Fibroblast of the aortic adventitia (primary cell): ENCODE results near the gene CAPN2. TPM values are rescaled to one million over a fixed set of nuclear protein-coding genes. Genes with fewer than 3 reads are reported as not detected.

Experiments used
- DNase-seq: peaks from one replicate; pipeline ENCODE4 v3.0.0-alpha.2; 2010; ENCODE audit warnings: low read depth
- H3K4me3 ChIP-seq: 2 replicates; pipeline ENCODE4 v1.5.1; 2011; ENCODE audit warnings: low read depth, mild to moderate bottlenecking, control low read depth, low read length, moderate library complexity
- total RNA-seq: library from RNA; depleted of rRNA; stranded (reverse); fragments of >200 nt; gene quantifications from 2 replicates; pipeline ENCODE4 v1.2.3, GENCODE V29; 2012; ENCODE audit warnings: low replicate concordance
- TF ChIP-seq, protein P1 (sequence below): IDR thresholded peaks from 2 replicates; pipeline ENCODE4 v1.5.1; 2011; ENCODE audit warnings: mild to moderate bottlenecking, low read length, control low read depth, inconsistent platforms; ENCODE audit not compliant: insufficient read depth

The CAPN2 gene
- total RNA-seq, 1 donor = 481 TPM

DNA sequence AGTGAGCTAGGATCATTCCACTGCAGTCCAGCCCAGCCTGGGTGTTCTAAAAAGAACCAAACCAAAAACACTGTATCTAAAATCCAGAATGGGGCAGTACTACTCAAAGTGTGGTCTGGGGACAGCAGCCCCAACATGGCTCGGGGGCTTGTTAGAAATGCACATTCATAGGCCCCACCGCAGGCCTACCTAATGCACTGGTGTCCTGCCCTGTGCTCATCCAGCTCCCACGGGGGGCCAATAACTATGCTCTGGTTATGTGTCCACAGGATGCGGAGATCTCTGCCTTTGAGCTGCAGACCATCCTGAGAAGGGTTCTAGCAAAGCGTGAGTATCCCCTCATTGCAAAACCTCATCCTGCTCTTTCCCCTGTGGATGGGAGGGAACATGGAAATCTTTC lies 51.5 kb downstream of the CAPN2 start:
- H3K4me3 ChIP-seq = no peak overlapping the region
- DNase-seq = no peak
- TF ChIP-seq, protein P1, sequence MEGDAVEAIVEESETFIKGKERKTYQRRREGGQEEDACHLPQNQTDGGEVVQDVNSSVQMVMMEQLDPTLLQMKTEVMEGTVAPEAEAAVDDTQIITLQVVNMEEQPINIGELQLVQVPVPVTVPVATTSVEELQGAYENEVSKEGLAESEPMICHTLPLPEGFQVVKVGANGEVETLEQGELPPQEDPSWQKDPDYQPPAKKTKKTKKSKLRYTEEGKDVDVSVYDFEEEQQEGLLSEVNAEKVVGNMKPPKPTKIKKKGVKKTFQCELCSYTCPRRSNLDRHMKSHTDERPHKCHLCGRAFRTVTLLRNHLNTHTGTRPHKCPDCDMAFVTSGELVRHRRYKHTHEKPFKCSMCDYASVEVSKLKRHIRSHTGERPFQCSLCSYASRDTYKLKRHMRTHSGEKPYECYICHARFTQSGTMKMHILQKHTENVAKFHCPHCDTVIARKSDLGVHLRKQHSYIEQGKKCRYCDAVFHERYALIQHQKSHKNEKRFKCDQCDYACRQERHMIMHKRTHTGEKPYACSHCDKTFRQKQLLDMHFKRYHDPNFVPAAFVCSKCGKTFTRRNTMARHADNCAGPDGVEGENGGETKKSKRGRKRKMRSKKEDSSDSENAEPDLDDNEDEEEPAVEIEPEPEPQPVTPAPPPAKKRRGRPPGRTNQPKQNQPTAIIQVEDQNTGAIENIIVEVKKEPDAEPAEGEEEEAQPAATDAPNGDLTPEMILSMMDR = no peak

DNA sequence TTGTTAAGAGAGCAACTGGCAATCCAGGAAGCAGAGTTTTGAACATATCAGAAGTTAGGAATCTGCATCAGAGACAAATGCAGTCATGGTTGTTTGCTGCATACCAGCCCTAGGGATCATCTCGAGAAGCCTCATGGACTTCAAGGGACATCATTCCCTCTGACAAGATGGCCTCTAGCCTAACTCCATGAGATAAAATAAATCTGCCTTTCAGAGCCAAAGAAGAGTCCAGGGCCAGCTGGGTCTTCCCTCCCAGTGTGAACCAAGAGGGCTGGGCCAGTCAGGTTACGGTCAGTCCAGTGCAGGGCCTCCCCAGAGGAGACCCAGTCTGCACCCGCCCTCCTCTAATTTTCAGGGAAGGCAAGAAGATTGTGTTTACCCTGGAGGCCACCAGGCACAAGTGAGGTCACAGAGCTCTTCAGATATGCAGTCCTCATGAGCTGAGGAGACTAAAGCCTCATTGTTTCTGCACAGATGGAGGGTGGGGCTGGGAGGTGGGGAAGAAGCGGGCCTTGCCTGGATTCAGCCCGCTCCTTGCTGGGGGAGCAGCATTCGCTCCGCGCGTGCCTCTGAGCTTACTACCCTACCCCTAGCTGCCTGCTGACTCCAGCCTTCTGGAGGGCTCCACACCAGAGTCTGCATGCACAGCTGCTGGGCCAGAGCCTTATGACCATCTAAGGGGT lies 52.8 kb downstream of the CAPN2 start:
- DNase-seq = peak; percentile 54
- no peak overlapping the region for H3K4me3 ChIP-seq
- TF ChIP-seq, protein P1 = no peak

DNA sequence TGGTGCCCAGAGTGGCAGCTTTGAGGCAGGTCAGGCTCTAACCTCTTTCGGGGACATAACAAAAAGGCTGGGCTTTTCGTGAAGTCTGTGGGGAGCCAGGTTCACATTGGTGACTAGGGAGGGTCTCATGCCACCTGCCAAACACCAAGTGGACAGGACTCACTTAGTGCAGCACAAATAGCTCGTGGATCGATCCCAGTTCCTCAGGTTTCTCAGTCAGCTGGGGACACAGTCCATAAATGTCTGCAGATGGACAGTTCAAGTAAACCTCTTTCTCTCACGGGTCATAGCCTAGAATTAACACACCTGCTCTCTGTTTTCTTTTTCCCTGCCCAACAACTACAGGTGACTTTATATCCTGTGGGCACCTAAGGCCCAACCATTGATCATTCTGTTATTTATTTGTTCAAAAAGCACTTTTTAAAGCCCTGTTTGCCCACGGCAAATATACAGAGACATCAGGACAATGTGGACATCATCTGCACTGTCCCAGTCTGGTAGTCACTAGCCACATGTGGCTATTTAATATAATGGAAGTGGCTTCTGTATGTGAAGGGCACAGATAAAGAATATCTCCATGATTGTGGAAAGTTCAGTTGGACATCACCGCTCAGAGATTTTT lies 53.5 kb downstream of the CAPN2 start:
- DNase-seq = no peak
- TF ChIP-seq, protein P1 = no peak
- no peak overlapping the region for H3K4me3 ChIP-seq

DNA sequence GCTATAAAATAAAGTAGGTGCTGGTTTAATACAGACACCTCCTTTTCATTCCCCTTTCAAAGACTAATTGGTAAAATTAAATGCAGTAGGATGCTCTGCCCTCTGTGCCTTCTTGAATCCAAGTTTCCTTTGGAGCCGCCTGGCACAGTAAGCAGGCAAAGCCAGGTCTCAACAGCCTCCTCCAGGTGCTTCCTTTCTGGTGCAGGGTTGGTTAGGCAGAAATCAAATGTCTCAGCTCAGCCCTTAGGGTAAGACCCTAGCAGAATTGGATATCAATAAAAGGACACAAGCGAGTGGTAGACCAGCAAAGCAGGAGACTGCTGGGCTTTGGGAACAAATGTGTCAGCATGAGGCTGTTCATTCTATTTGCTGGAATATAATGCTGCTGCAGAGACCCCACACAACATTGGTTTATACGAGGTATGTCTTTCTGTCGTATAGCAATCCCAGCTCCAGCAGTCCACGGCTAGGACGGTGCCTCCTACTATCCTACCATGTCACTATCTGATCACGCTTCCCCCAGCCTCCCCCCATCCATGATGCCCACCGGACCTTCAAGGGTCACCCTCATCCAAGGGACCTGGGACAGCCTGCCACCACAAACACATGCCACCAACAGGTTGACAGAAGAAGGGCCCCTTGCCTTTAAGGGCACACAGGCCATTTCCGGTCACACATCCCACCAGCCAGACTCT lies 58.4 kb downstream of the CAPN2 start:
- TF ChIP-seq, protein P1 = no peak
- DNase-seq = no peak
- no peak overlapping the region for H3K4me3 ChIP-seq

DNA sequence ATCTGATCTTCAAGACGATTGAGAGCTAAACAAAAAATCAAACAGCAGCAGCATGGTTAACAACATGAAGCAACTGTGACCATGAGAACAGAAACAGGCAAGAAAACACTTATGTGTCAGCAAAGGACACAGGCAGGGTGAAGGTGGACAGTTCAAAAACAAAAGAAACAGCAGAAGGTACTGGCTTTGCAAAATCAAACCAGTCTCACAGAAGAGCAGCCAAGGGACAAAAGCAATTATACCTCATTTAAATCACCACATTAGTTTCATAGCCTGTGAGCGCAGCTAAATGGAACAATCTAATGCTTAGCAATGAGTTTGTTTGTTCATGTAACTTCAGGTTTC lies 59.1 kb downstream of the CAPN2 start:
- TF ChIP-seq, protein P1 = no peak
- H3K4me3 ChIP-seq = peak overlapping the region; percentile 23
- DNase-seq = no peak

DNA sequence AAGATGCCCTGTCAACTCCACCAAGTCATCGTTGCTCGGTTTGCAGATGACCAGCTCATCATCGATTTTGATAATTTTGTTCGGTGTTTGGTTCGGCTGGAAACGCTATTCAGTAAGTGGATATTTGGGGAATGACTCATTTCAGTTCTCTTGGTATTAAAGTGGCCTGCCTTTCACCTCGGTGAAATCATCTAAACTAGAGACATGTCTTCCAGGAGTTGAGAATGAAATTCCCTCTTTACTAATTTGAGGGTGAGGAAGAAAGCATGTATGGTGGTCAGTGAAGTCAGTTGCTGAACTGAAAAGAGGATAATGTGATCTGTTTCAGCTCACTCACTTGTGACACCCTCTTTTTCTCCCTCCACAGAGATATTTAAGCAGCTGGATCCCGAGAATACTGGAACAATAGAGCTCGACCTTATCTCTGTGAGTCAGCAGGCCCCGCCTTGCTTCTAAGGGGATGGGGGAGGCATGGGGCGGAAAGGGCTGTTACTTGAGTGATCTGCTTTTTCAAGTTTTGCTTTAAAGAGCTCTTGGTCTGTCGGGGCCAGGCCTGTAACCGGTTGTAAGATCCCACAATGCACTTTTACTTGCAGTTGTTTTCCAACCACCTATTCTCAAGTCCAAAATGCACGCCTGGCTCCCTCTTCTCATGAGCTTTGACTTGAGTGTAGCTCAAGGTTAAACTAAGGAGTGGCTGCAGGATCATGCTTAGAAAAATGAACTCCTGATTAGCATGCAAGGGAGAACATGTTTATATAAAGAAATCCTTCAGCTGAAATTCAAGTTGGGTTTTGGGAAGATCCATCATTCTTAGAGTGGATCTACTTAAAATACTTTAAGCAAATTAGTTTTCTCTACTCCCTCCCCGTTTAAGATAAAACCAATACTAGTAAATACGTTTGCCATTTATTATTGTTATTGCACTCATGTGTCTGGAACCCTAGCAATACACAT lies 59.8 kb downstream of the CAPN2 start:
- TF ChIP-seq, protein P1 = no peak
- DNase-seq = peak; percentile 95
- H3K4me3 ChIP-seq = peak overlapping the region; percentile 38
